GM04504 (cell line): Measurements from ENCODE around the gene ERC1.
"Not testable (repeated sequence)": the region's sequence is repeated elsewhere in the genome, so short reads cannot be mapped to it uniquely, and the experiment has no call there.

Experiments
- DNase-seq: peaks from one replicate; pipeline ENCODE4 v3.0.0-alpha.2; 2012; ENCODE audit warnings: low read depth

ERC1 gene

DNA sequence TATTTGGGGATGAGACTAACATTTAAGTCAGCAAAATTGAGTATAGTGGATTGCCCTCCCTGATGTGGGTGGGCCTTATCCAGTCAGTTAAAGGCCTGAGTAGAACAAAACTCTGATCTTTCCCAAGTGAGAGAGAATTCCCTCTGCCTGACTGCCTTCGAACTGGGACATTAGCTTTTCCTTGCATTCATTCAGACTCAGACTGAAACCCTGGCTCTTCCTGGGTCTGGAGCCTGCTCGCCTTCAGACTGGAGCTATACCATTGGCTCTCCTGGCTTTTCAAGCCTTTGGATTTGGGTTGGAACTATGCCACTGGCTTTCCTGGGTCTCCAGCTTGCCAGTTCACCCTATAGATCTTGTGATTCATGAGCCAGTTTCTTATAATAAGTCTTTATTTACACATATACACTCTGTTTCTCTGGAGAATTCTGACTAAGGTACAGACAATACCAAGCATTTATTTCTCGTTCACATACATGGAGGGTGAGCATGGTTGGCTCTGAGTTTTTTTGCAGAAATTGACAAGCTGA is 296.5 kb downstream of the ERC1 start:
- no peak for DNase-seq

DNA sequence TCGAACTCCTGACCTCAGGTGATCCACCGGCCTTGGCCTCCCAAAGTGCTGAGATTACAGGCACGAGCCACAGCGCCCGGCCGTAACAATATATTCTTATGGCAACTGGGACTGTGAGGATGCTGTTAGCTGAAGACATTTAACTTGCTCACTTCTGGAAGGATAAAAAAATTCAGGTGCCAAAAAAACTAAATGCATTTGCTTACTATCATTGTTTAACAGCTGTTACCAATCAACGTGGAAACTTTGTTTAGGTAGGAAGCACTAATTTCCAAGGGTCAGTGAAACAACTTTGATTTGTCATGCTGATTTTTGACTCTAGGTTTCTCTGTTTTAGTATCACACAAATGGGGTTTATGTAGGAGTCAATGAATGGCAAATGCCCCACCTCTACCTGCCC is 297.3 kb downstream of the ERC1 start:
- DNase-seq = no peak

DNA sequence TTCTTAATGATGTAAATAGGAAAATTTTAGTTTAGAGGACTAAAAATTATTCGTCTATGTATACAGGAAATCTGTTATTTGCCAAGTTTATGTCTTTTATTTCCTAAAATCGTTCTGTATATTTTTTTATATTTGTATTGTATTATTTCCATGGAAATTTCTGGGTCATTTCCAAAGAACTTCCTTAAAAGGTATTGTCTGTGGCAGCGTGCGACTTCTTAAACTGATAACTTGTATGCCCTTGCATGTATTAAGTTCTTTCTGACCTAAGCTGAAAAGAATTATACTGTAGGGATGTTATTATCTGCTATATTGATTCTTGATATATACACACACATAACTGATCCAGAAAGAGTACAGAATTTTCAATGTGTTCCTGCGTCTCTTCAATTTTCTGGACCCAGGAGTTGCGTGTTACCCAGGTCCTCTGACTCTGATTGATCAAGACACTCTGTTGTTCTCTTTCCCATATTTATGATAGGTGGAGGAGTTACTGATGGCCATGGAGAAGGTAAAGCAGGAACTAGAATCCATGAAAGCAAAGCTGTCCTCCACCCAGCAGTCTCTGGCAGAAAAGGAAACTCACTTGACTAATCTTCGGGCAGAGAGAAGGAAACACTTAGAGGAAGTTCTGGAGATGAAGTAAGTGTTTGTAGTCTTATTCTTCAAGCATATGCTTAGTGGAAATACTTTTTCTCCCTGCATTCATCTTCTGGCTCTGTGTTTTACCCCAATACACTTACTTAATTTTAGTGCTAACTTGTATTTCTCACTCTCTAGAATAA is 298.5 kb downstream of the ERC1 start:
- DNase-seq = no peak

DNA sequence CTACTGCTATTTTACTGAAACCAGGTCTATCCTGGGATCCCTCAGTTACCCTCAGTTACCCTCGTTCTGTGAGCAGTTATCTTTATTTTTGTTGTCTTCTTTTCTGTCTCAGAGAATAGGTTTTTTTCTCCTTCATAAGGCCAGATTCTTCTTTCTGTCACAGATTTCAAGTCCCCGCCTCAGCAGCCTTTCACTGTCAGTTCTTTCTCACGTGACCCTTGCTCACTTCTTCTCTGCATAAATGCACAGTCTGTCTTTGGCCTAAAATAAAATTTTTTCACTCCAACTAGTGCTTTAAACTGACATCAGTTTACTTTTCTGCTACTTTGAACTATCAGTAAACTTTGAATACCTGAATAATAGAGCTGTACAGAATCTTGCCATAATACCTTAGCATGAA is 299.7 kb downstream of the ERC1 start:
- no peak for DNase-seq

DNA sequence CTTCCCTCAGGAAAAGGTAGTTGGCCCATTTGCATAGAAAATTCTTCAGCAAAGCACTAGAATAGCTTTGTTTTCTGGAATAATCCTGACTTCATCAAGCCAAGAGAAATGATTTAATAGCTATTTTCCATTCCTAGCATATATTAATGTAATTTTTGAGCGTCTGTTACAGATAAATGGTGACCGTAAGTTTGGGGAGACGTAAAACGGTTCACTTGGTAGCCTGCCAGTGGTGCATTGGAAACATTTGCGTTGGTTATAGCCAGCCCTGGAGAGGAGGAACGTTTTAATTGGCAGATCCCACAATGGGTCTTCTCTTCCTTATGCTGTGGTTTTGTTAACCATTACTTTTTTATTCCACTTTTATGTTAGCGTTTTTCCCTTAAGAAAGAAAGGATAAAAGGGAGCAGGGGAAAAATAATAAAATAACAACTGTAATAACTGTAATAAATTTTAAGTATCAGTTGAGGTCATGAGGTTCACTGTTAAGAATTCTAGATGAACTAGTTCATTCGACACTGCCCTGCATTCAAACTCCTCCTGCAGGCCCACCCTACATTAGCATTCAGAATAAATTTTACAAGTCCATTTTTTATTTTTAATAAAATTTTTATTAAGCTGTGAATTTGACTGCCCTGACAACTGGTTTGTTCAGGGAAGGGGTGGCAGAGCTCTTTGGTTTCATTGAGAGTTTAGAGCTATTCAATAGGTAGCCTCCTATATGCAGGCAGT is 300.7 kb downstream of the ERC1 start:
- DNase-seq = no peak

DNA sequence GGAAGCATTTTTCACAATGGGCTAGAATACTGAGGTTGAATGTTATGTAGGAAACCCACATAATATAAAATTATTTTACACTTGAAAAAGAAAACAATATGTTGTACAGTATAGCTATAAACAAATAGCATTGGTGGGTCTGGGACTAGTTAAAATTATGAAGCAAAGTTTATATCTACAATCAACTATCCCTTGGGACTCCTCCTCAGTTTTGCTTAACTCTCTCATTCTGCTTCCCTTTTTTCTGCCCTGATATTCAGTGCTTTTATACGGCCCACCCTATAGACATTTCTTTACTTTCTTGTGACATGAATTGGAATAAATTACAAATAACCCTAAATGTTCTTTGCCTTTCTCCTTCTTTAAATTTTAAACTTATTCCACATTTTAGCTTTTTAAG is 302.9 kb downstream of the ERC1 start:
- DNase-seq = no peak

DNA sequence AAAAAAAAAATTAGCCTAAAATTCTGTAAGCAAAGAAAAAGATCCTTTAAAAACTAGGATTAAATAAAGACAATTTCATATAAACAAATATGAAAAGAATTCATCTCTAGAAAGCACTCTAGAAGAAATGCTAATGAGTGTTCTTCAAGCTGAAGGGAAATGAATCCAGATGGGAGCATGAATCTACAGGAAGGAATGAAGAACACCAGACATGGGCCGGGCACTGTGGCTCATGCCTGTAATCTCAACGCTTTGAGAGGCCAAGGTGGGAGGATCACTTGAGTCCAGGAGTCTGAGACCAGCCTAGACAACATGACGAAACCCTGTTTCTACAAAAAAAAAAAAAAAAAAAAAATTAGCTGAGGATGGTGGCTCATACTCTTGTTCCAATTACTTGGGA is 306.2 kb downstream of the ERC1 start:
- DNase-seq = peak; percentile 67

DNA sequence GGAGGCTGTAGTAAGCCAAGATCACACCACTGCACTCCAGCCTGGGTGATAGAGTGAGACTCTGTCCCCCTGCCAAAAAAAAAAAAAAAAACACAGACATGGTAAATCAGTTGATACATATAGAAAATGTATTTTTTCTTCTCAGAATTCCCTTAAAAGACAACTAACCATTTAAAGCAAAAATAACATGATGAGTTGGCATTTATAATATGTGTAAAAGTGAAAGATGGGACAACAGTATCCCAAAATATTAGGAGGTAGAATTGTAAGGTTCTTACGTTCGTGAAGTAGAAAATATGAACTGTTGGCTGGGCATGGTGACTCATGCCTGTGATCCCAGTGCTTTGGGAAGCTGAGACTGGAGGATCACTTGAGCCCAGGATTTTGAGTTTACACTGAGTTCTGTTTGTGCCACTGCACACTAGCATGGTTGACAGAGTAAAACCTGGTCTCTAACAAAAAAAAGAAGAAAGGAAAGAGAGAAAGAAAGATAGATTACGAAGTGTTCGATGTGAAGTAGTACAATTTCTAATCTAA is 306.7 kb downstream of the ERC1 start:
- no peak for DNase-seq

DNA sequence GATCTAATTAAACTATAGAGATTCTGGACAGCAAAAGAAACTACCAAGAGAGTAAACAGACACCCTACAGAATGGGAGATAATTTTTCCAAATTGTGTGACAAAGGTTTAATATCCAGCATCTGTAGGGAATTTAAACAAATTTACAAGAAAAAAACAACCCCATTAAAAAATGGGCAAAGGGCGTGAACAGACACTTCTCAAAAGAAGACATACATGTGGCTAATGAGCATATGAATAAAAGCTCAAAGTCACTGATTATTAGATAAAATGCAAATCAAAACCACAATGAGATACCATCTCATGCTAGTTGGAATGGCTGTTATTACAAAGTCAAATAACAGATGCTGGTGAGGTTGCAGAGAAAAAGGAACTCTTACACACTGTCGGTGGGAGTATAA is 309.4 kb downstream of the ERC1 start:
- DNase-seq = no peak

DNA sequence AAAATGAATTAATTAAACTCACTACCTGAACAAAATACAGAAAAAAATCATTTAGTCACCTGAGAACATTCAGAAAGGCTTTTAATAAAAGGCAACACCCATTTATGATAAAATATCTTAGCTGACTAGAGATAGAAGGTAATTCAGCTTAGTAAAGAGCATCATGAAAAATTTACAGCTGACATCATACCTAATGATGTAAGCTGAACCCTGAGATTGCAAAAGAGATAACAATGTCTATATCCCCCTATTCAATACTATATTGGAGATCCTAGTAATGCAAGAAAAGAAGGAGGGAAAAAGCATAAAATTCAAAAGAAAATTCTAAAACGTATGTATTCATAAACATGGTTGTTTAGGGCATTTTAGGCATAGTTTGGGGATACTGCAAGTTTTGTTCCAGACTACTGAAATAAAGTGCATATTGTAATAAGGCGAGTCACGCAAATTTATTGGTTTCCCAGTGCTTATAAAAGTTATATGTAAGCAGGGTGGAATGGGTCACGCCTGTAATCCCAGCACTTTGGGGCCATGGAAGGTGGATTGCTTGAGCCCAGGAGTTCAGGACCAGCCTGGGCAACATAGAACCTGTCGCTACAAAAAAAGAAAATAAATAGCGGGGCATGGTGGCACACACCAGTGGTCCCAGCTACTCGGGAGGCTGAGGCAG is 311.3 kb downstream of the ERC1 start:
- DNase-seq = no peak

DNA sequence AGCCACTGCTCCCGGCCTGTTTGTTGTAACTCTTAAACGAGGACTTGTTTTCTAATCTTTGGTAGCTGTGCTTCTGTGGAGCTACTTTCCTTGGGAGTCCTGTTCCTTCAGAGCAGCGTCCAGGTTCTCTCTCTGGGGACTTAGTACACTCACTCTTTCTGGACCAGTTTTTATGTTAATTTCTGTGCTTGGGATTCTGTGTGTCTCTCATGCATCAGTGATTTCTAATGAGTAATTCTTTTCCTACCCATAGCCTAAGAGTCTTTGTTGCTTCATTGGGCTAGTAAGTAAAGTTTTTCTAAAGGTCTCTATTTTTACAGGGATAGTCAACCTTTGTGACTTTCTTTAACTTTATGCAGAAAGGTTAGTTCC is 314.0 kb downstream of the ERC1 start:
- no peak for DNase-seq

DNA sequence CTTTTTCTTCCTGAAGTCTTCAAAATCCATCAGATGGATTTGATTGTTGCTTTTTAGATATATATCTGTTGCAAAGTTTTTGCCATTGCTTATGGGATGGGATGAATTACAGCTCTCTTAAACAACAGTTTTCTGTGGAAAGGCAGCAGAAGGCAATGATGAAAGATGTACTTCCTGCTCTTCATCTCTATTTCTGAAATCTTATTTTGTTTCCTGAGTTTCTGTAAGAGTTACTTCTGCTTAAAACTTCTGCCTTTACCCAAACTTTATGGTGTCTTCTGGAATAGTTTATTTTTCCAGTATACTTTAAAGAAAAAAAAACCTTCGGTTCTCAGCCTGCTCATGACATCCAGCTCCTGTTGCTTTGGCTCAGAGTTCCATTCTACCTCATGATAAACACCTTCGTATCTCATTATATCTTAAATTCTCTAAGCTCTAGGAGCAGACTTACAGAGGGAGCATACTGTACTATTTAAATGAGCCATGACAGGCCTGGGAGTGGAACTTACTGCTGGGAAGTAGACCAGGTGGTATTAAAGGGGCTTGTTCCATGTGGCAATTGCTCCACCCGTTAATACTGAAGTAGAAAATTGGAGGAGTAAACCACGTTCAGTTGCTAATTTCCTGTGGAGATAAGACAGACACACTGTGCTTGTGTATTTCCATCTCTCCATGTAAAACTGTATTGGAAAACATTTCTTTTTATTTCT is 314.9 kb downstream of the ERC1 start:
- DNase-seq = no peak

DNA sequence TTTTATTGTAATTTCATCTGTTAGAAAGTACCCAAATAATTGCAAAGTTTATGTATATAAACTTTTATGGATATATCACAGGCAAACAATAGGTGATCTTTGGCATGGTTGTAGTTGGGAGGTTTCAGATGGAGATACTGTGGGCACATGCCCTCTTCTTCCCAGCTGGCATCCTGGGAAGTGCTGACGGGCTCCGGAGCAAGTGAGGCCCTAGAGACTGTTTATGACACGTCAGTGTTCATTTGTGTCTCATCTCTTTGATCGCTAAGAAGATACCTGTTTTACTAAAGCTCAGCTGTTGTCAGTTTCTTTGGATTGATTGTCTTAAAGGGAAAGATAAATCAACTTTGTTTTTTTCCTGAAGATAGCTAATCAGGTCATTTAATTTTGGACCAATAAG is 315.8 kb downstream of the ERC1 start:
- no peak for DNase-seq

DNA sequence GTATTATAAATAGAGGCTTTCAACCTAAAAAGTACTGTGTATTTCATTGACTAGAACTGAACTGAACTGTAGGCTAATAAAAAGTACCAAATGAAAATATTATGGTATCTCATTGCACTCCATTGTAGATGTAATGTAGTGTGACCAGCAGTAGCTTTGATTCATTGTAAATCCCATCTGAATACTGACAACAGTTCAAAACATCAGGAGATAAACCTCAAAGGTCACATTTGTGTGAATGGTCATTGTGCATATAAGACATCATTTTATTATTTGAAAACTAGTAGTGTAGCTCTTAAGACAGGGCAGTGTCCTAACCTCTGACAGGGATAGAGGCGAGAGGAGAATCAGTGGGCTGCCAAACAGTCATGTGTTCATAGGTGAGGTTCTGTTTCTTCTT is 316.8 kb downstream of the ERC1 start:
- DNase-seq = no peak

DNA sequence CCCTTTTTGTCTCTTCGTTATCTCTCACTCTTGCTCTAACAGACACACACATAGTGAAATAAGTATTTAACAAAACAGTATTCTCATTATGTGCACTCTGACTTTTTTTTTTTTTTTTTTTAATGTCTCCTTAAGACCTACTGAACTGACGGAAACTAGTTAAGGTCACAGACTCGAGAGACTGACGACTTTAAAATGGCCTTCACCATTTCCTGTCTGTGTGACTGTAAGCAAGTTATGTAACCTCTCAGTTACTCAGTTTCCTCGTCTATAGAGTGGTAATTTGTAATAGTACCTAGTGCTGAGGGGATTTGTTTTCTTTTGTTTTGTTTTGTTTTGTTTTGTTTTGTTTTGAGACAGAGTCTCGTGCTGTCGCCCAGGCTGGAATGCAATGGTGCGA is 318.6 kb downstream of the ERC1 start:
- no peak for DNase-seq

DNA sequence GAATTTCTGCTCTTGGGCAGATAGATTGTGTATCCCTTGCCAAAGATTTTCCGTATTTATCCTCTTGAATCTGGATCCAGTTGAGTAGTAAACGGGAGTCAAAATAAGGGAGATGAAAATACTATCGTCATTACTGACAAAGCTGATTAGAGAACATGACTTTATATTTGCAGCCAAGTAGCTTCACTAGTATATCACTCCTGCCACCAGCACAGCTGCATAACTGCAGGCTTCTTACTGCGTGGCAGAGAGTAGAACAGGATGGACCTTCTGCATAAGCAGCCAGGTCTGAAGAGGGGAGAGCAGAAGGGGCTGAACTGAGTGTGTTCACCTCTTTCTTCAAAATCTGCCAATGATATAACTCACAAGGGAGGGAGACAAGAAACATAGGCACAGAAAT is 319.6 kb downstream of the ERC1 start:
- DNase-seq = no peak

DNA sequence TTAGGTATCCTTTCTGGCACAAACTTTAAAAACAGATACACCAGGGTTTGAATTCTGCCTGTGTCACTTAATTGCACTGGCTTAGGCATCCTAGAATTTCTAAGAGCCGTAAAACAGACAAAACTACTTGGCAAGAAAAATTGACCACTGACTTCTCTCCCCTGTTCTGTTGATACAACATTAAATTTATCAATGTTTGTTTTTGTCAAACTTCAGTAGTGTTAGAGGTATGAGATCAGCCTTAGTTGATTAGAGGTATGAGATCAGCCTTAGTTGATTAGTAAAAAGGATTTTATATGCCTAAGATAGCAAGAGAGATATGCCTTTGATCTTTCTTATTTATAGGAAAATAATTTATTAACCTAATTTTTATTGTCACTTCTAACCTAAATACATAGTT is 320.1 kb downstream of the ERC1 start:
- no peak for DNase-seq

DNA sequence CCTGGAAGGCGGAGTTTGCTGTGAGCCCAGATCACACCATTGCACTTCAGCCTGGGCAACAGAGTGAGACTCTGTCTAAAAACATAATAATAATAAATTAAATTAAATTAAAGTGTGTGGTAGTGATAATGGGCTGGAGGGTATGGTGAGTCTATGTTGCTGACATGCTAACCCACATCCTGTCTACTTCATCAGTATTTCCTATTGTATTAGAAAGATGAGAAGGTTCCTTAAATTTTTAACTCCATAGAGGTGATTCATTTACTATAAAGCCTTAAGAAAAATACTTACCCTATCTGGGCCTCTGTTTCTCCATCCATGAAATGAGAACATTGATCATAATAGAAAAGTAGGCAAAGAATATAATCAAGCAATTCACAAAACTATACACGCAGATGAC is 322.9 kb downstream of the ERC1 start:
- DNase-seq = no peak

DNA sequence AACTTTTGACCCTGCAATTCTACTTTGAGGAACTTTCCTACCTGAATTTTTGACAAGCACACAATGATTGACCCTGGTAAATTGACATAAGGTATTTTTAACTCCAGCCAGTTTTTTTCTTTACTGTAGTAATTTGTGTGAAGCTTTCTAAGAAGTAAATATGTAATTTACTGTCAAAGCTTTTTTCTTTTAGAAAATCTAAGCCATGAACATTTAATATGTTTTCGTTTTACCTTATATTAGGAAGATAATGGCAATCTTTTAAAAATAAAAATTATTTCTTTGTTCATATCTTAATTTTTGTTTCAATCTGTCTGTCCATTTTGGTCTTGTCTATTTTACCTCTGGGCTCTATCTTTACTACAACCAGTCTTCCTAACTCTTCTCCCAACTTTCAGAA is 323.5 kb downstream of the ERC1 start:
- no peak for DNase-seq

DNA sequence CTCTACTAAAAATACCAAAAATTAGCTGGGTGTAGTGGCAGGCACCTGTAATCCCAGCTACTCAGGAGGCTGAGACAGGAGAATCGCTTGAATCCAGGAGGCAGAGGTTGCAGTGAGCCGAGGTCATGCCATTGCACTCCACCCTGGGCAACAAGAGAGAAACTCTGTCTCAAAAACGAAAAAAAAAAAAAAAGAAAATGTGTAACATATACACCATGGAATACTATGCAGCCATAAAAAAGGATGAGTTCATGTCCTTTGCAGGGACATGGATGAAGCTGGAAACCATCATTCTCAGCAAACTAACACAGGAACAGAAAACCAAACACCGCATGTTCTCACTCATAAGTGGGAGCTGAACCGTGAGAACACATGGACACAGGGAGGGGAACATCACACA is 326.0 kb downstream of the ERC1 start:
- DNase-seq = not testable (repeated sequence)

DNA sequence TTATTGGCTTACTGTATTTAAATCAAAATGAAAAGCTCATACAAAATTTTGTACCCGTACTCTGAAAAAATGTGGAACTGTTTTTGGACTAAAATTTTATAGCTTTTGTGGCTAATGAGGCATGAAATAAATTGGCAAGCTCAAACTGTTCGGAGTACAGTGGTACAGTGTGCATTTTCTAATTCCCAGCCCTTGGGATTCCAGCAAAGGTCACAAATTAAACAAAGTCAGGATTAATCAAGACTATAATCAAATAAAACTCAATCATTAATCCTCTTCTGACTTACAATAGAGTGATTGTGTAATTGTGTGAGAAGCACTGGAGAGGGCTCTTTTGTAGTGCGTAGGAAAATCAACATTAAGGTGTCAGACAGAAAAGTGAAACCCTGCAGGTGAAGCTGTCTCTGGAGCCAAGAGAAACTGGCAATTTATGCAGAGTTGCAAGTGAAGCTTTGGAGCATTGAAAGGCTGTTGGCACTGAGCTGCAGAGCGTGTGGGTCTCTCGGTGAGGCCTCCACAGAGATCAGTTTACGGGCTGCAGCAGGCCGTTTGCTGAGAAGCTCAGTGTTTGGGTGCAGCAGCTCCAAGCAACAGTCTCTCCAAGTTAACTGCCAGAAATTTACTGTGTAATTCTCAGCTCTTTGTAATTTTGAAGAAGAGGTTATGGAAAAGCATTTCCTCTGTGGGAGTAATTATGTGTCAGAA is 327.5 kb downstream of the ERC1 start:
- DNase-seq = peak; percentile 50

DNA sequence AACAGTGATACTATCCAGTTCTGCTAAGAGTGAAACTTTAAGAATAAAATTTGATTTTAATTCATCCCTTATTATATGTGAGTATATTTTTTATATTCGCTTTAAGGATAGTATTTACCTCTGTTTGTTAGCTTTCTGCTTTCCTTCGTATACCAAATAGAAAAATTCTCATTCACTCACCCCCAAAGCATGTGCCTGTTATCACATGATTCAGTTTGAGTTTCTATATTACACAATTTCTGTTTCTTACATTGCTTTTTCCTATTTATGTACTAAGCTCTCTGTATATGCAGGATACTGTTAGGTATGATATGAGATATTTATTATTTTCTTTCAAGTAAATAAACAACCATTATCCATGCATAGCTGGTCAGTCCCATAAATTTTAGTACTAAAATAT is 328.2 kb downstream of the ERC1 start:
- DNase-seq = peak; percentile 3
